ENCODE data around the gene MSH5. TPM values are rescaled to one million over a fixed set of nuclear protein-coding genes. Genes with fewer than 3 reads are reported as not detected.

The MSH5 gene
- total and polyA plus RNA-seq, 3 experiments from 2014 or later = 2.0 to 39.8 (median 36.4) TPM

DNA sequence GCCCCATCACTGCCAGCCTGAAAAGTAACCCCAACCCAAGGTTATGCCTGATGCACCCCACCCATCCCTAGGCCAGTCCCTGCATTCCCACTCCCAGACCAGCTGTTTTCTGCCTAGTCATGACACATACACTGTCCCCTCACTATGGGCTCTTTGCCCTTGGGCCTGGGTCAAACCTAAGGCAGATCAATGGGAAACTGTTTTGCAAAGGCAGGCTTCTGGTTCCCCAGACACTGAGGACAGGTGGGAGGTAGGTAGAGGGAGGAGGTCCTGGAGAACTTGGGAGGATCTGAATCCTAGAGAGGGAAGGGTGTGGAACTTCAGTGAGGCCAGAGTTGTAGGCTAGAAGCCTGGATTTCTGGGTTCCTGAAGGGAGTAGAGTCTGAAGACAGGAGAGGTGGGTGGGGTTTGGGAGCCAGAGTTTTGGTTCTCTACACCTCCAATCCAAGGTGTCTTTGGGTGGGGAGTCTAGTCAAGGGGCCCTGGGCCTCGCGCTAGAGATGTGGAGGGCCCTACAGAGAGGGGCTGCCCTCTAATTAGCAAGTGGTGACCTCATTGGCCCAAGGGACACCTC is 5.5 kb upstream of the MSH5 start:
- Mint-ChIP-seq H3K4me1 (peaks cover 54 to 81% (median 55%) of the 10 kb centered on the region in 3 donors), H3K4me3 (peak overlapping the region; percentile 93 to 99 (median 98)), H3K27me3 (no peaks in the 10 kb centered on the region), H3K36me3 (peaks cover 0 to 63% (median 7%) of the 10 kb centered on the region in 3 donors), H3K27ac (peak overlapping the region; percentile 91 to 98 (median 96)), H3K9me3 (no peaks in the 10 kb centered on the region)
- no peaks in the 10 kb centered on the region for H3K27me3 ChIP-seq (ENCODE audit: insufficient read depth, low read length, poor library complexity, severe bottlenecking)
- CTCF ChIA-PET = interaction anchor here (0.6 to 9.6 kb wide), 5 partner anchors 36 to 97 kb away, joined by 3 to 71 read pairs (median 6); partner anchors contain the start of genes HSPA1A, HSPA1B and HSPA1L
- H3K27ac ChIP-seq (ENCODE audit: low read depth, low read length) = peak overlapping the region; percentile 98
- H3K9me3 ChIP-seq (ENCODE audit: low read length) = no peaks in the 10 kb centered on the region
- H3K4me3 ChIP-seq (ENCODE audit: low read length) = peak overlapping the region; percentile 97
- peaks cover 54% of the 10 kb centered on the region for H3K4me1 ChIP-seq (ENCODE audit: insufficient read depth, low read length)
- POLR2A ChIA-PET = interaction anchor here (1.0 to 1.1 kb wide), 2 partner anchors 9 to 93 kb away, joined by 3 to 6 read pairs; partner anchors contain the start of gene HSPA1B
- H3K36me3 ChIP-seq (ENCODE audit: insufficient read depth, low read length) = peaks cover 23% of the 10 kb centered on the region
- DNase-seq = peak in 1 of 5 donors; percentile 48

- no peaks in the 10 kb centered on the region for H3K9me3 Mint-ChIP-seq
- H3K4me1 Mint-ChIP-seq = peaks cover 58 to 83% (median 59%) of the 10 kb centered on the region in 3 donors
- peaks cover 0 to 61% (median 7%) of the 10 kb centered on the region in 3 donors for H3K36me3 Mint-ChIP-seq
- H3K36me3 ChIP-seq (ENCODE audit: insufficient read depth, low read length) = peaks cover 23% of the 10 kb centered on the region
- H3K9me3 ChIP-seq (ENCODE audit: low read length) = no peaks in the 10 kb centered on the region
- H3K27me3 Mint-ChIP-seq = no peaks in the 10 kb centered on the region
- peak overlapping the region; percentile 91 to 98 (median 96) for H3K27ac Mint-ChIP-seq
- DNase-seq = peak in 4 of 5 donors; percentile 30 to 81 (median 50)
- H3K27me3 ChIP-seq (ENCODE audit: insufficient read depth, low read length, poor library complexity, severe bottlenecking) = no peaks in the 10 kb centered on the region
- H3K4me1 ChIP-seq (ENCODE audit: insufficient read depth, low read length) = peaks cover 56% of the 10 kb centered on the region
- CTCF ChIA-PET = interaction anchor here (0.6 to 9.6 kb wide), 7 partner anchors 36 to 96 kb away, joined by 3 to 71 read pairs (median 4); partner anchors contain the start of genes HSPA1A, HSPA1B, HSPA1L and LSM2
- H3K4me3 Mint-ChIP-seq = peak overlapping the region; percentile 93 to 99 (median 98)
- peak overlapping the region; percentile 97 for H3K4me3 ChIP-seq (ENCODE audit: low read length)
- POLR2A ChIA-PET = interaction anchor here (0.6 to 1.1 kb wide), 6 partner anchors 10 to 194 kb away, joined by 3 to 6 read pairs (median 4); partner anchors contain the start of gene HSPA1B
- peak overlapping the region; percentile 98 for H3K27ac ChIP-seq (ENCODE audit: low read depth, low read length)
Measured at GRCh38 chr6:31734821-31735406, 4.9 kb upstream of the MSH5 start.

DNA sequence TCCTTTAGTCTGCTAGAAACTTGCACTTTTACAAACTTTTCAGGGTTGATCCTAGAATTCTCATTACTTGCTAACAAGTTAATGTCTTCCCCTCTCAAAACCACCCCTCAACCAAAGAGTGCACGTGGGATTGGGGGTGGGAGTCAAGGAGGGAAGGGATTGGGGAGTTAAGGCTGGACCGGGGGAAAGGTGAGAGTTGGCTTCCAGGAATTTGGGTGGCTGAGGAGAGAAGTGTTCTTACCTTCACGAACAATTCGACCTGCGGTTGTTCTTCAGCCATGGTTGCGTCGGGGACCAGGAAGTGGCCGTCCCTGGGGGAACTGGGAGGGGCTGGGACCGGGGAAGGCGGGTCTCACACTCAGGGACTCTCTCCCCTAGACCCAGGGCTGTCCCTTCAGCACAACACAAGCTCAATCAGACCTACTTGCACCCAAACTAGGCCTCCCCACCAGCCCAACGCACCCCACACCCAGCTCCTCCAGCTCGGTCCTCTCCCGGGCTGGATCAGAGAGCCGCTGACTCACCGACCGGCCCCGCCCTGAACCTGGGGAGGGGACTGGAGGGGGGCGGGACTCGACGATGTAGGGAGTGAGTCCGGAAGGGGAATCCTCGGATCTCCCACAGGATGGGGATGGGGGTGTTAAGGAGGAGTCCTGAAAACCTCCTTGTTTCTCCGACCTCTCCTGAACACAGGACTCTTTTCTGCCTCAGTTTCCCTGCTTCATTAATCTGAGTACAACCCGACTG is 3.6 kb upstream of the MSH5 start, which contains the start of gene CLIC1:
Gene CLIC1 (minus strand): TSS at position 510 of the 747 bp plus-strand sequence. CDS start 230 bp downstream, at position 280.
- CTCF ChIA-PET = interaction anchor here (0.8 to 9.6 kb wide), 5 partner anchors 35 to 95 kb away, joined by 3 to 71 read pairs (median 11); no protein-coding TSS in a partner anchor
- H3K4me3 Mint-ChIP-seq = peak within 1 kb of the TSS; percentile 93 to 99 (median 98)
- peaks cover 59 to 85% (median 64%) of the 10 kb centered on the region in 3 donors for H3K4me1 Mint-ChIP-seq

DNA sequence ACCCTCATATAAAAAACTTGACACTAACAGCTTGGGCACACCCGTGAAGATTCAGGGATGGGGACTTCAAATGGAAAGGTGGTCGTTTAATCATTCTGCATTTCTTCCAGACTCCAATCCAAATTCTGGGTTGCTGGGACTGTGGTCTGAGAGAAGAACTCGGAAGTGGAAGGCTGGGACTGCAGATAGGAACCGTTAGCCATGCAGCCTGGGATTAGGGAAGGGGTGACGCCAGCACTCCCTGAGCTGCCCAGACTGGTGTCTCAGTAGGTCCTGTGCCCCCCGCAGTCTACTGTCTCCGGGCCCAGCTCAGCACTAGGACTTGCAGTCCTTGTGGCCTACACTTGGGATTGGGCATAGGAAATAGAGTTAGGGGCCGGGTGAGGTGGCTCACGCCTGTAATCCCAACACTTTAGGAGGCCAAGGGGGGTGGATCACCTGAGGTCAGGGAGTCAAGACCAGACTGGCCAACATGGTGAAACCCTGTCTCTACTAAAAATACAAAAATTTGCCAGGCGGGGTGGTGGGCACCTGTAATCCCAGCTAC is 3.0 kb upstream of the MSH5 start:
- Histone ChIP-seq H3K4me1 (ENCODE audit: insufficient read depth, low read length) (peaks cover 58% of the 10 kb centered on the region), H3K27me3 (ENCODE audit: insufficient read depth, low read length, poor library complexity, severe bottlenecking) (no peaks in the 10 kb centered on the region), H3K9me3 (ENCODE audit: low read length) (no peaks in the 10 kb centered on the region), H3K4me3 (ENCODE audit: low read length) (peak overlapping the region; percentile 97), H3K27ac (ENCODE audit: low read depth, low read length) (peak overlapping the region; percentile 98), H3K36me3 (ENCODE audit: insufficient read depth, low read length) (peaks cover 20% of the 10 kb centered on the region)
- H3K27me3 Mint-ChIP-seq = no peaks in the 10 kb centered on the region
- H3K9me3 Mint-ChIP-seq = no peaks in the 10 kb centered on the region
- CTCF ChIA-PET = interaction anchor here (1.5 to 7.5 kb wide), 5 partner anchors 7 to 150 kb away, joined by 3 to 42 read pairs (median 11); partner anchors contain the start of genes DDAH2 and LSM2
- peak overlapping the region; percentile 93 to 99 (median 98) for H3K4me3 Mint-ChIP-seq
- POLR2A ChIA-PET = interaction anchor here (0.5 to 1.9 kb wide), 6 partner anchors 59 to 451 kb away, joined by 3 to 7 read pairs (median 6); partner anchors contain the start of genes LSM2 and VARS1
- peak overlapping the region; percentile 91 to 98 (median 96) for H3K27ac Mint-ChIP-seq
- peaks cover 0 to 48% (median 4%) of the 10 kb centered on the region in 3 donors for H3K36me3 Mint-ChIP-seq
- peaks cover 59 to 85% (median 71%) of the 10 kb centered on the region in 3 donors for H3K4me1 Mint-ChIP-seq
- DNase-seq = no peak

More for the DNA sequence above, 3.6 kb upstream of the MSH5 start, which contains the start of gene CLIC1:
- Mint-ChIP-seq H3K27me3 (no peaks in the 10 kb centered on the region), H3K9me3 (no peaks in the 10 kb centered on the region), H3K27ac (peak within 1 kb of the TSS; percentile 91 to 98 (median 96)), H3K36me3 (peaks cover 0 to 53% (median 4%) of the 10 kb centered on the region in 3 donors)
- peak within 1 kb of the TSS; percentile 98 for H3K27ac ChIP-seq (ENCODE audit: low read depth, low read length)
- no peaks in the 10 kb centered on the region for H3K9me3 ChIP-seq (ENCODE audit: low read length)
- DNase-seq = peak; percentile 43 to 78 (median 63)
- peak within 1 kb of the TSS; percentile 97 for H3K4me3 ChIP-seq (ENCODE audit: low read length)
- no peaks in the 10 kb centered on the region for H3K27me3 ChIP-seq (ENCODE audit: insufficient read depth, low read length, poor library complexity, severe bottlenecking)
- POLR2A ChIA-PET = interaction anchor here (0.5 to 1.8 kb wide), 5 partner anchors 33 to 115 kb away, joined by 3 to 6 read pairs (median 5); partner anchors contain the start of genes ABHD16A and LSM2
- peaks cover 57% of the 10 kb centered on the region for H3K4me1 ChIP-seq (ENCODE audit: insufficient read depth, low read length)
- H3K36me3 ChIP-seq (ENCODE audit: insufficient read depth, low read length) = peaks cover 23% of the 10 kb centered on the region

GRCh38 chr6:31737315-31737990 is 2.4 kb upstream of the MSH5 start:
- Mint-ChIP-seq H3K27ac (peak overlapping the region; percentile 91 to 98 (median 96)), H3K36me3 (peaks cover 0 to 44% (median 1%) of the 10 kb centered on the region in 3 donors), H3K27me3 (no peaks in the 10 kb centered on the region), H3K9me3 (no peaks in the 10 kb centered on the region), H3K4me1 (peaks cover 59 to 81% (median 71%) of the 10 kb centered on the region in 3 donors), H3K4me3 (peak overlapping the region; percentile 93 to 99 (median 98))
- Histone ChIP-seq H3K27ac (ENCODE audit: low read depth, low read length) (peak overlapping the region; percentile 98), H3K9me3 (ENCODE audit: low read length) (no peaks in the 10 kb centered on the region), H3K4me1 (ENCODE audit: insufficient read depth, low read length) (peaks cover 58% of the 10 kb centered on the region), H3K4me3 (ENCODE audit: low read length) (peak overlapping the region; percentile 97), H3K36me3 (ENCODE audit: insufficient read depth, low read length) (peaks cover 13% of the 10 kb centered on the region), H3K27me3 (ENCODE audit: insufficient read depth, low read length, poor library complexity, severe bottlenecking) (no peaks in the 10 kb centered on the region)
- ChIA-PET CTCF (interaction anchor here (0.7 to 7.5 kb wide), 12 partner anchors 8 to 150 kb away, joined by 3 to 42 read pairs (median 8); partner anchors contain the start of genes DDAH2, HSPA1B, LSM2 and LY6G5C), POLR2A (interaction anchor here (0.5 to 2.5 kb wide), 10 partner anchors 8 to 450 kb away, joined by 3 to 11 read pairs (median 4); partner anchors contain the start of genes ABHD16A, LSM2 and VARS1)
- no peak for DNase-seq

- CTCF ChIA-PET = interaction anchor here (0.7 to 7.5 kb wide), 18 partner anchors 9 to 149 kb away, joined by 3 to 42 read pairs (median 4); partner anchors contain the start of genes ABHD16A, DDAH2, HSPA1B and LSM2
- H3K36me3 Mint-ChIP-seq = peaks cover 0 to 38% (median 1%) of the 10 kb centered on the region in 3 donors
- DNase-seq = peak; percentile 40 to 81 (median 77)
Measured at GRCh38 chr6:31737991-31738979, 1.5 kb upstream of the MSH5 start.

More at GRCh38 chr6:31737991-31738979, 1.5 kb upstream of the MSH5 start:
- H3K4me3 Mint-ChIP-seq = peak overlapping the region; percentile 93 to 99 (median 98)
- H3K36me3 ChIP-seq (ENCODE audit: insufficient read depth, low read length) = peaks cover 11% of the 10 kb centered on the region
- H3K27me3 ChIP-seq (ENCODE audit: insufficient read depth, low read length, poor library complexity, severe bottlenecking) = no peaks in the 10 kb centered on the region
- H3K4me3 ChIP-seq (ENCODE audit: low read length) = peak overlapping the region; percentile 44
- peaks cover 57 to 78% (median 68%) of the 10 kb centered on the region in 3 donors for H3K4me1 Mint-ChIP-seq
- H3K9me3 ChIP-seq (ENCODE audit: low read length) = no peaks in the 10 kb centered on the region
- peaks cover 56% of the 10 kb centered on the region for H3K4me1 ChIP-seq (ENCODE audit: insufficient read depth, low read length)
- peak overlapping the region; percentile 91 to 98 (median 96) for H3K27ac Mint-ChIP-seq
- no peaks in the 10 kb centered on the region for H3K27me3 Mint-ChIP-seq
- POLR2A ChIA-PET = interaction anchor here (0.6 to 2.5 kb wide), 13 partner anchors 8 to 124 kb away, joined by 3 to 11 read pairs (median 5); partner anchors contain the start of genes ABHD16A, LSM2, NEU1 and VARS1
- peak overlapping the region; percentile 98 for H3K27ac ChIP-seq (ENCODE audit: low read depth, low read length)
- H3K9me3 Mint-ChIP-seq = no peaks in the 10 kb centered on the region
